ENCODE measurements around the gene MAGEB17. TPM values are rescaled to one million over a fixed set of nuclear protein-coding genes. Genes with fewer than 3 reads are reported as not detected.

The MAGEB17 gene
- total and polyA plus RNA-seq, 9 donors = 0.09 to 0.36 (median 0.19) TPM; not detected in 3

- WGBS (ENCODE audit: insufficient coverage) = no CpG with 5 or more reads among the region's 3 CpGs
- no peak for DNase-seq
- H3K27me3 ChIP-seq (ENCODE audit: control insufficient read depth, insufficient read depth, low read length) = peaks cover 10% of the 10 kb centered on the region
- H3K4me1 ChIP-seq (ENCODE audit: control insufficient read depth, insufficient read depth, low read length) = no peaks in the 10 kb centered on the region
- H3K4me3 ChIP-seq (ENCODE audit: low read length) = no peak overlapping the region
- H3K9me3 ChIP-seq (replicated peaks; ENCODE audit: control insufficient read depth, low read depth, low read length) = no peaks in the 10 kb centered on the region
- H3K36me3 ChIP-seq (ENCODE audit: control insufficient read depth, insufficient read depth, low read length) = no peaks in the 10 kb centered on the region
- H3K27ac ChIP-seq (ENCODE audit: low read length) = no peak overlapping the region
These were observed 37.3 kb downstream of the MAGEB17 start for GRCh38 chrX:16204538-16204937.

- no peaks in the 10 kb centered on the region for H3K36me3 ChIP-seq (ENCODE audit: control insufficient read depth, insufficient read depth, low read length)
- peaks cover 8% of the 10 kb centered on the region for H3K27me3 ChIP-seq (ENCODE audit: control insufficient read depth, insufficient read depth, low read length)
- no peaks in the 10 kb centered on the region for H3K9me3 ChIP-seq (replicated peaks; ENCODE audit: control insufficient read depth, low read depth, low read length)
- H3K27ac ChIP-seq (ENCODE audit: low read length) = no peak overlapping the region
- no peaks in the 10 kb centered on the region for H3K4me1 ChIP-seq (ENCODE audit: control insufficient read depth, insufficient read depth, low read length)
- no peak overlapping the region for H3K4me3 ChIP-seq (ENCODE audit: low read length)
- DNase-seq = no peak
- WGBS (ENCODE audit: insufficient coverage) = no CpG with 5 or more reads among the region's 3 CpGs
These were observed 38.6 kb downstream of the MAGEB17 start for GRCh38 chrX:16205840-16206239.

GRCh38 chrX:16207634-16208033 is 40.4 kb downstream of the MAGEB17 start:
- no peak overlapping the region for H3K4me3 ChIP-seq (ENCODE audit: low read length)
- no CpG with 5 or more reads among the region's 1 CpG for WGBS (ENCODE audit: insufficient coverage)
- no peaks in the 10 kb centered on the region for H3K9me3 ChIP-seq (replicated peaks; ENCODE audit: control insufficient read depth, low read depth, low read length)
- peaks cover 7% of the 10 kb centered on the region for H3K27me3 ChIP-seq (ENCODE audit: control insufficient read depth, insufficient read depth, low read length)
- no peaks in the 10 kb centered on the region for H3K36me3 ChIP-seq (ENCODE audit: control insufficient read depth, insufficient read depth, low read length)
- no peak for DNase-seq
- no peak overlapping the region for H3K27ac ChIP-seq (ENCODE audit: low read length)
- no peaks in the 10 kb centered on the region for H3K4me1 ChIP-seq (ENCODE audit: control insufficient read depth, insufficient read depth, low read length)

GRCh38 chrX:16208601-16209000 is 41.3 kb downstream of the MAGEB17 start:
- no peak for DNase-seq
- Histone ChIP-seq H3K27me3 (ENCODE audit: control insufficient read depth, insufficient read depth, low read length) (peaks cover 9% of the 10 kb centered on the region), H3K9me3 (replicated peaks; ENCODE audit: control insufficient read depth, low read depth, low read length) (no peaks in the 10 kb centered on the region), H3K27ac (ENCODE audit: low read length) (no peak overlapping the region), H3K4me3 (ENCODE audit: low read length) (no peak overlapping the region), H3K4me1 (ENCODE audit: control insufficient read depth, insufficient read depth, low read length) (no peaks in the 10 kb centered on the region), H3K36me3 (ENCODE audit: control insufficient read depth, insufficient read depth, low read length) (no peaks in the 10 kb centered on the region)
- whole genome bisulfite sequencing (ENCODE audit: insufficient coverage) = no CpG with 5 or more reads among the region's 4 CpGs

- DNase-seq = no peak
- H3K27me3 ChIP-seq (ENCODE audit: control insufficient read depth, insufficient read depth, low read length) = peaks cover 11% of the 10 kb centered on the region
- H3K9me3 ChIP-seq (replicated peaks; ENCODE audit: control insufficient read depth, low read depth, low read length) = no peaks in the 10 kb centered on the region
- WGBS (ENCODE audit: insufficient coverage) = no CpG with 5 or more reads among the region's 3 CpGs
- no peak overlapping the region for H3K4me3 ChIP-seq (ENCODE audit: low read length)
- no peaks in the 10 kb centered on the region for H3K4me1 ChIP-seq (ENCODE audit: control insufficient read depth, insufficient read depth, low read length)
- H3K36me3 ChIP-seq (ENCODE audit: control insufficient read depth, insufficient read depth, low read length) = no peaks in the 10 kb centered on the region
- no peak overlapping the region for H3K27ac ChIP-seq (ENCODE audit: low read length)
These were observed 42.8 kb downstream of the MAGEB17 start for GRCh38 chrX:16210061-16210460.

- no CpG with 5 or more reads among the region's 2 CpGs for WGBS (ENCODE audit: insufficient coverage)
These were observed 44.7 kb downstream of the MAGEB17 start for GRCh38 chrX:16212024-16212423.

GRCh38 chrX:16212436-16212835 is 45.2 kb downstream of the MAGEB17 start:
- Histone ChIP-seq H3K4me3 (ENCODE audit: low read length) (no peak overlapping the region), H3K27me3 (ENCODE audit: control insufficient read depth, insufficient read depth, low read length) (peaks cover 14% of the 10 kb centered on the region), H3K9me3 (replicated peaks; ENCODE audit: control insufficient read depth, low read depth, low read length) (no peaks in the 10 kb centered on the region), H3K36me3 (ENCODE audit: control insufficient read depth, insufficient read depth, low read length) (no peaks in the 10 kb centered on the region), H3K27ac (ENCODE audit: low read length) (no peak overlapping the region), H3K4me1 (ENCODE audit: control insufficient read depth, insufficient read depth, low read length) (no peaks in the 10 kb centered on the region)
- DNase-seq = no peak

More at GRCh38 chrX:16212024-16212423, 44.7 kb downstream of the MAGEB17 start:
- H3K4me3 ChIP-seq (ENCODE audit: low read length) = no peak overlapping the region
- DNase-seq = no peak
- H3K4me1 ChIP-seq (ENCODE audit: control insufficient read depth, insufficient read depth, low read length) = no peaks in the 10 kb centered on the region
- peaks cover 14% of the 10 kb centered on the region for H3K27me3 ChIP-seq (ENCODE audit: control insufficient read depth, insufficient read depth, low read length)
- H3K36me3 ChIP-seq (ENCODE audit: control insufficient read depth, insufficient read depth, low read length) = no peaks in the 10 kb centered on the region
- H3K9me3 ChIP-seq (replicated peaks; ENCODE audit: control insufficient read depth, low read depth, low read length) = no peaks in the 10 kb centered on the region
- no peak overlapping the region for H3K27ac ChIP-seq (ENCODE audit: low read length)

GRCh38 chrX:16213961-16214360 is 46.7 kb downstream of the MAGEB17 start:
- no peak overlapping the region for H3K4me3 ChIP-seq (ENCODE audit: low read length)
- WGBS (ENCODE audit: insufficient coverage) = 27% methylated on average over 2 of the region's 2 CpGs
- DNase-seq = peak; percentile 29

GRCh38 chrX:16215660-16216059 is 48.4 kb downstream of the MAGEB17 start:
- DNase-seq = no peak
- H3K27ac ChIP-seq (ENCODE audit: low read length) = no peak overlapping the region
- WGBS (ENCODE audit: insufficient coverage) = no CpG with 5 or more reads among the region's 1 CpG
- H3K4me1 ChIP-seq (ENCODE audit: control insufficient read depth, insufficient read depth, low read length) = no peaks in the 10 kb centered on the region
- H3K9me3 ChIP-seq (replicated peaks; ENCODE audit: control insufficient read depth, low read depth, low read length) = no peaks in the 10 kb centered on the region
- no peaks in the 10 kb centered on the region for H3K36me3 ChIP-seq (ENCODE audit: control insufficient read depth, insufficient read depth, low read length)
- H3K4me3 ChIP-seq (ENCODE audit: low read length) = no peak overlapping the region
- peaks cover 13% of the 10 kb centered on the region for H3K27me3 ChIP-seq (ENCODE audit: control insufficient read depth, insufficient read depth, low read length)

More at GRCh38 chrX:16213961-16214360, 46.7 kb downstream of the MAGEB17 start:
- H3K9me3 ChIP-seq (replicated peaks; ENCODE audit: control insufficient read depth, low read depth, low read length) = no peaks in the 10 kb centered on the region
- H3K27ac ChIP-seq (ENCODE audit: low read length) = no peak overlapping the region
- no peaks in the 10 kb centered on the region for H3K4me1 ChIP-seq (ENCODE audit: control insufficient read depth, insufficient read depth, low read length)
- H3K27me3 ChIP-seq (ENCODE audit: control insufficient read depth, insufficient read depth, low read length) = peaks cover 12% of the 10 kb centered on the region
- H3K36me3 ChIP-seq (ENCODE audit: control insufficient read depth, insufficient read depth, low read length) = no peaks in the 10 kb centered on the region
